ENCODE measurements around the gene IRX1. TPM values are rescaled to one million over a fixed set of nuclear protein-coding genes. Genes with fewer than 3 reads are reported as not detected.

Gene IRX1
- total RNA-seq, 1 donor from 2014 or later = 10.3 TPM

- TF ChIP-seq CTCF (IDR thresholded peaks at IDR 0.05) = no peak
- Histone ChIP-seq H3K9me3 (no peaks in the 10 kb centered on the region), H3K27ac (no peak overlapping the region), H3K27me3 (no peaks in the 10 kb centered on the region), H3K36me3 (no peaks in the 10 kb centered on the region), H3K4me3 (no peak overlapping the region), H3K4me1 (no peaks in the 10 kb centered on the region)
- intact Hi-C loops (cut with DNase I) = no loop called here
- DNase-seq (ENCODE audit: low spot score in 2 of 2) = no peak
These were observed 13.6 kb downstream of the IRX1 start for GRCh38 chr5:3609120-3609681.

GRCh38 chr5:3612591-3613042 lies 17.0 kb downstream of the IRX1 start:
- no peaks in the 10 kb centered on the region for H3K9me3 ChIP-seq
- intact Hi-C loops (cut with DNase I) = no loop called here
- no peak overlapping the region for H3K27ac ChIP-seq
- no peaks in the 10 kb centered on the region for H3K27me3 ChIP-seq
- no peak overlapping the region for H3K4me3 ChIP-seq
- no peaks in the 10 kb centered on the region for H3K4me1 ChIP-seq
- no peak for DNase-seq (ENCODE audit: low spot score in 2 of 2)
- no peaks in the 10 kb centered on the region for H3K36me3 ChIP-seq
- no peak for TF ChIP-seq CTCF (IDR thresholded peaks at IDR 0.05)

- Histone ChIP-seq H3K27ac (no peak overlapping the region), H3K4me3 (no peak overlapping the region), H3K36me3 (no peaks in the 10 kb centered on the region), H3K9me3 (no peaks in the 10 kb centered on the region), H3K27me3 (no peaks in the 10 kb centered on the region), H3K4me1 (no peaks in the 10 kb centered on the region)
- intact Hi-C loops (cut with DNase I) = no loop called here
- TF ChIP-seq CTCF (IDR thresholded peaks at IDR 0.05) = no peak
- no peak for DNase-seq (ENCODE audit: low spot score in 2 of 2)
These were observed 18.1 kb downstream of the IRX1 start for GRCh38 chr5:3613726-3614125.

- Histone ChIP-seq H3K27ac (no peak overlapping the region), H3K27me3 (no peaks in the 10 kb centered on the region), H3K4me1 (no peaks in the 10 kb centered on the region), H3K9me3 (no peaks in the 10 kb centered on the region), H3K36me3 (no peaks in the 10 kb centered on the region), H3K4me3 (no peak overlapping the region)
- no peak for TF ChIP-seq CTCF (IDR thresholded peaks at IDR 0.05)
- no peak for DNase-seq (ENCODE audit: low spot score in 2 of 2)
- intact Hi-C loops (cut with DNase I) = no loop called here
These were observed 19.6 kb downstream of the IRX1 start for GRCh38 chr5:3615217-3615616.

GRCh38 chr5:3615829-3616228 lies 20.2 kb downstream of the IRX1 start:
- Histone ChIP-seq H3K36me3 (no peaks in the 10 kb centered on the region), H3K27me3 (no peaks in the 10 kb centered on the region), H3K27ac (no peak overlapping the region), H3K9me3 (no peaks in the 10 kb centered on the region), H3K4me1 (no peaks in the 10 kb centered on the region), H3K4me3 (no peak overlapping the region)
- DNase-seq (ENCODE audit: low spot score in 2 of 2) = no peak
- TF ChIP-seq CTCF (IDR thresholded peaks at IDR 0.05) = no peak
- intact Hi-C loops (cut with DNase I) = no loop called here

GRCh38 chr5:3619579-3619978 lies 23.9 kb downstream of the IRX1 start:
- intact Hi-C loops (cut with DNase I) = no loop called here
- no peak overlapping the region for H3K4me3 ChIP-seq
- DNase-seq (ENCODE audit: low spot score in 2 of 2) = no peak
- H3K27me3 ChIP-seq = no peaks in the 10 kb centered on the region
- H3K4me1 ChIP-seq = no peaks in the 10 kb centered on the region
- no peaks in the 10 kb centered on the region for H3K36me3 ChIP-seq
- no peak for TF ChIP-seq CTCF (IDR thresholded peaks at IDR 0.05)
- no peaks in the 10 kb centered on the region for H3K9me3 ChIP-seq
- no peak overlapping the region for H3K27ac ChIP-seq
